ENCODE measurements around the gene TMIGD3.

GRCh38 chr1:111491070-111491469 is 12.4 kb downstream of the TMIGD3 start:
- TF ChIP-seq REST (IDR thresholded peaks at IDR 0.05; ENCODE audit: insufficient read depth in 1 of 2, low read depth in 2 of 2, low read length in 1 of 2) (no peak), TCF7L2 (IDR thresholded peaks at IDR 0.05; ENCODE audit: low read depth, low read length) (no peak)
- TF ChIP-seq, protein P1, sequence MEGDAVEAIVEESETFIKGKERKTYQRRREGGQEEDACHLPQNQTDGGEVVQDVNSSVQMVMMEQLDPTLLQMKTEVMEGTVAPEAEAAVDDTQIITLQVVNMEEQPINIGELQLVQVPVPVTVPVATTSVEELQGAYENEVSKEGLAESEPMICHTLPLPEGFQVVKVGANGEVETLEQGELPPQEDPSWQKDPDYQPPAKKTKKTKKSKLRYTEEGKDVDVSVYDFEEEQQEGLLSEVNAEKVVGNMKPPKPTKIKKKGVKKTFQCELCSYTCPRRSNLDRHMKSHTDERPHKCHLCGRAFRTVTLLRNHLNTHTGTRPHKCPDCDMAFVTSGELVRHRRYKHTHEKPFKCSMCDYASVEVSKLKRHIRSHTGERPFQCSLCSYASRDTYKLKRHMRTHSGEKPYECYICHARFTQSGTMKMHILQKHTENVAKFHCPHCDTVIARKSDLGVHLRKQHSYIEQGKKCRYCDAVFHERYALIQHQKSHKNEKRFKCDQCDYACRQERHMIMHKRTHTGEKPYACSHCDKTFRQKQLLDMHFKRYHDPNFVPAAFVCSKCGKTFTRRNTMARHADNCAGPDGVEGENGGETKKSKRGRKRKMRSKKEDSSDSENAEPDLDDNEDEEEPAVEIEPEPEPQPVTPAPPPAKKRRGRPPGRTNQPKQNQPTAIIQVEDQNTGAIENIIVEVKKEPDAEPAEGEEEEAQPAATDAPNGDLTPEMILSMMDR (IDR thresholded peaks at IDR 0.05): no peak
